Activated T-cell treated with anti-CD3 and anti-CD28 coated beads for 1 hour (primary cell): ENCODE data around the gene DSCAM.
"Not testable (repeated sequence)": the region's sequence is repeated elsewhere in the genome, so short reads cannot be mapped to it uniquely, and the experiment has no call there.

Experiments
- DNase-seq: peaks from one replicate; pipeline ENCODE4 v3.0.0-alpha.2; 2020; ENCODE audit warnings: low read depth

The DSCAM gene

GRCh38 chr21:40051801-40052200 lies 795.2 kb downstream of the DSCAM start:
- DNase-seq, result no peak

DNA sequence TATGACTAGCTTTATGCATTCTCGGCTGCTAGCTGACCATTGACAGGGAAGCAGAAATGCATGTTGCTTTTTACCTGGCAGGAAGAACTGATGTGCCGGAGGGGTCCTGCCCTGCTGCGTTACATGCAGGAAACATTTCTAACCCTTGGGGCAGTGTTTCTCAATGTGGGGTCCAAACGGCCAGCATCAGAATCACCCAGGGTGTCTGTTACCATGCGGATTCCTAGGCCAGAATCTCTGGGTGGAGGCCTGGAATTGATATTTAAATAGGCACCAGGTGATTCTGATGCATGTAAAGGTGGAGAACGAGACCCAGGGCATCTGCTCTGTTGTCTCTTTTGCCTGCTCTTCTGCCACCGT lies 797.0 kb downstream of the DSCAM start:
- no peak for DNase-seq

DNA sequence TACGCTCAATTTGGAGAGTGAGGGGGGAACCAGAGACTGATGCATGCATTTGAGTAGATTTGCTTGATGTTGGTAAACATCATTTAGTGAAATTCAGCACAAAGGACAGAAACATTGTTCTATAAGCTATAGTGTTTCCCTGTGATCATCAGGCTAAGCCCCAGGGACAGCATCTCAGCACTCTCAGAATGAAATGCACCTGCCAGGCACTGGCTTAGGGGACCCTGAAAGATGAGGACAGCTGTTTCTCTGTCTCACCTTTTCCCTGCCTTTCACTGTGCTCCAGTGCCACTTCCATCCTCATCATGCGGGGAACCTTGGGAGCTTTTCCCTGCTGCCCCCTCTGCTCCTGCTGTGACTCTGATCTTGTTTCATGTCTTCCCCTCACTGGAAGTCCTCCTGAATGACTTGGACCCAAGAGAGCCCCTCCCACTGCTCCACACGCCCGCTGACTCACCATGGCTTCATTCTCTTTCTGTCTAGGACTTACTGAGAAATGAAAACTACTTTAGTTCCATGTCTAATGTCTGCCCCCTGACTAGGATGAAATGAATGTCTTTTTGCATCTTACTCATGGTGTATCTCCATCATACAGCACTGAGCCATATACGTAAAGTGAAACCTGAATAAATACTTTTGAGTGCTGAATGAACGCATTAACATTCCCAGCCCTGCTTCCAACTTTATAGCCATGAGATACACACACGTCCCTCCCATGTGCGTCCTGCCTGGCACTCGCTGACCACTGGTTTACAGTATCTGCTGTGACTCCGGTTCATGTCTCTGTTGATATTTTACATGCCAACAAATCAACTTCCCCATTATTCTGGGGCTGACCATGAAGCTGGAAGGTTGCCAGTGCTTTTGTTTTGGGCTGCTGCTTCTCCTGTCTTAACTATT lies 797.7 kb downstream of the DSCAM start:
- no peak for DNase-seq

DNA sequence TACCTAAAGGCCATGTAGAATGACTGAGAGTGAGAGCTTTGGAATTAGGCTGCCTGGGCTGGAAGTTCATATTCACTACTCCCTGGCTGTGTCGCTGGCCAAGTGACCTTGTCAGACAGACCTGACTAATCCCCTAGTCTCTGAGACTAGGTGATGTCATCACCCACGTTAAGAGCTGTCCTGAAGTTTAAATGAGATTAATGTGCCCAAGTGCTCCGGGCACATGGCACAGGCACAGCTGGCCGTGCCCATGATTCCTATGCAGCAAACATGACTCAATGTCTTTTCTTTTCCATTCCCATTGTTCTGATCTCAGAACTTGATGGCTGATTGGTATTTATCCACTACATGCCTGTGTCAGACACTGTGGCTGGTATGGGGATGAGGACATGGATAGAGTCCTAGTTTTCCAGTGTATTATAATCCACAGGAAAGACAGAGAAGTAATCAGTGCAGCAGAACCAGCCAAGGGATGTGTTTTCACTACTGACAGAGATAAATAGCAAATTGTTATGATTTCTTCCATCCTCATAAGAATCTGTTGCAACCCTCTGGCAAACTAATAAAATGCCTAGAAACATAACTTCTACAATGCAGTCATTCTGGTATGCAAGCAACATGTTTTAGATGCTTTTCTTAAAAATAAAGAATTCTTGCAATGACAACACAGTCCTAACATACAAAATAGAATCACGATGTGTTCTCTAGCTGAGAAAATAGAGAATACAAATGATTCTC lies 798.8 kb downstream of the DSCAM start:
- no peak for DNase-seq

DNA sequence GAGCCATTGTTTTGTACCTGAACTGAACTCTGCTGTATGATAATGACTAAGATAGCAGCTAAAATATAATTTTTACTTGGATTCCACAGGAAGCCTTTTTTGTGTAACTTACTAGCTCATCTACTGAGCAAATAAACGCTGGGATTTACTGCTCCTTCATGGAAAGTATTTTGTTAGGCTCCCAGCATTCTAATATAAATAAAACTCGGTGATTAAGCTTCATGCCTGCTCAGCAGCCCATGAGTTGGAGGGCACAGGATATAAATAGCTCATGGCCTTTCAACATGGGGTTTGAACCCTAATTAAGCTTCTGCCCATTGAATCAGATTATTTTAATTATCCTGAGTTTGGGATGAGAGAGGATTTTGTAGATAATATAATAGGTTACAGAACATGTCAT lies 799.7 kb downstream of the DSCAM start:
- no peak for DNase-seq

DNA sequence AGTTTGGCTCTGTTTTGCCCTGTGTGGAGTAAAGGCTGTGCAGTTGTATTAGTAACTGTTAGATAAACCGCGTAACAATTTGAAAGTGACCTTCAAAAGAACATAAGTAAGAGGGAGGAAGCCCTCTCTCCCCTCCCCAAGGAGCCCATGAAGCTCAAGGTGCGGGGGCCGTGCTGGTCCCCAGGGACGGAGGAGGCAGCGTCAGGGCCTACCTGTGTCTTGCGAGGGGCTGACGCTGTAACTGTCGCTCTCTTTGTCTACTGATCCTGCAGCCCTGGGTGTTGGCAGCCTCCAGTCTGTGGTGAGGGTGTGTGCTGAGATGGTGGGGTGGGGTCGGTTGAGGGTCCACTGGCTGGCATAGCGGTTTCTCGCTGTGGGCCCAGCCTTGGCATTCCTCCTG lies 803.1 kb downstream of the DSCAM start:
- no peak for DNase-seq

DNA sequence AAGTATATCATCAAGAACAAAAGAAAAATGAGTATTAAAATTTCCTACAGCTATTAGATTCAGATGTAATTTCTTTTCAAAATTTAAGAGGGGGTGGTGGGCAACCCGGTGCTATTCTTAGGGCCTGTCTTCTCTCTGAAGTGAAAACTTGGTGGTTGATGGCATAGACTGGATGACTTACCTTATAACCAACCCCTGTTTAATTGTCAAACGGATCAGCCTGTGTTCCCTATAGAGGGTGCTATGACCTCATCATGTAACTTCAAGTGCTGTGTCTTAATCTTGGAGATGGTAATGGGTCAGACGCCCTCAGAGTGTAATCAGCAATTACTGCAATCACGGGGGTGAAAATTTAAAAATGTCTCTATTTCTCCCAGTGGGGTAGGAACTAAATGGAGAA lies 803.5 kb downstream of the DSCAM start:
- no peak for DNase-seq

- no peak for DNase-seq
Measured at GRCh38 chr21:40041446-40041845, 805.5 kb downstream of the DSCAM start.

DNA sequence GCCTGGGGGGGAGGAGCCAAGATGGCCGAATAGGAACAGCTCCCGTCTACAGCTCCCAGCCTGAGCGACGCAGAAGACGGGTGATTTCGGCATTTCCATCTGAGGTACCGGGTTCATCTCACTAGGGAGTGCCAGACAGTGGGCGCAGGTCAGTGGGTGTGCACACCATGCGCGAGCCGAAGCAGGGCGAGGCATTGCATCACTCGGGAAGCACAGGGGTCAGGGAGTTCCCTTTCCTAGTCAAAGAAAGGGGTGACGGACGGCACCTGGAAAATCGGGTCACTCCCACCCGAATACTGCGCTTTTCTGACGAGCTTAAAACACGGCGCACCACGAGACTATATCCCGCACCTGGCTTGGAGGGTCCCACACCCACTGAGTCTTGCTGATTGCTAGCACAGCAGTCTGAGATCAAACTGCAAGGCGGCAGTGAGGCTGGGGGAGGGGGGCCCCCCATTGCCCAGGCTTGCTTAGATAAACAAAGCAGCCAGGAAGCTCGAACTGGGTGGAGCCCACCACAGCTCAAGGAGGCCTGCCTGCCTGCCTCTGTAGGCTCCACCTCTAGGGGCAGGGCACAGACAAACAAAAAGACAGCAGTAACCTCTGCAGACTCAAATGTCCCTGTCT lies 813.7 kb downstream of the DSCAM start:
- not testable (repeated sequence) for DNase-seq

GRCh38 chr21:40029888-40030287 lies 817.1 kb downstream of the DSCAM start:
- no peak for DNase-seq

GRCh38 chr21:40028393-40028792 lies 818.6 kb downstream of the DSCAM start:
- DNase-seq, result not testable (repeated sequence)

GRCh38 chr21:40021558-40022351 lies 825.2 kb downstream of the DSCAM start:
- no peak for DNase-seq

DNA sequence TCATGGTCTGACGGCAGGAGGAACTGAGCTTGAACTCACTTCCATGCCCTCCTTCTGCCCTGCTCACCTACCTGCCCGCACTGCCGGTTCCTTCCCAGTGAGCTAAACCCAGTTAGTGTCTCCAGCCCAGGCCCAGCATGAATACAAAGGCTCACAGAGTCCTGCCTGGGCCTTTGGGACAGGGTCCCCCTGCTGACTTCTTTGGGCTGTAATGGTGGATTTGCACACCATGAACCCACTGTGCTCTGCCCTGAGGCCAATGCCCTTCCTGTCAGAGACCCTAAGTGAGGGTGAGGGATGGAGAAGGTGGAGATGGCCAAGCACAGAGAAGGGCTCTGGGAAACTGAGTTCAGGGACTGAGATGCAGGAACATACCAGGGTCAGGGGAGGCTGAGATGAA lies 826.3 kb downstream of the DSCAM start:
- DNase-seq, result no peak

DNA sequence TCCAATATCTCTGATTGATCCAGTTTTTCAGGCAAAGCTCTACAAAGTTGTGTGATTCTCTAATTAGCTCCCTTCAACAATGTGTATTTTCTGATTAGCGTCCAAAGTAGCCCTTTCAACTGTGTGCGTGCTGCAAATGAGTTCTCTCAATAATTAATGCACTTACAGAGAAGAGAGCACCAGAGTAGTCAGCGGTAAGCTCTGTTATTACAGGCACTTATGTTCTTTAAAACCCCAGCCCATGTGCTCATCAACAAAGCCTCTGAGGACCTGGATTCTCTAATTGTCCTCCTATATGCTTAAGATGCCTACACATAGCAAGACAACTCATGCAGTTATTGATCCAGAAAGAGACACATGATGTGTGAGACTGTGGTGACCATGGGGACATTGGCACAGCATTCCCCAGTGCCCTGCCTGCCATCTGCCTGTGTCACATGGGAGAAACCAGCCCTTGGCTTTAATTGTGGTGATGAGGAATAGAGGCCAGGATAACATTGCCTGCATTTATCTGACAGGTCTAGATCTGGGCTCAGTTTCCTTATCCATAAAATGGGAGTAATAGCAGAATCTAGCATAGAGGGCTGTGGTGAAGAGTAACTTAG lies 828.0 kb downstream of the DSCAM start:
- DNase-seq, result no peak

- no peak for DNase-seq
Measured at GRCh38 chr21:40016667-40017066, 830.3 kb downstream of the DSCAM start.

DNA sequence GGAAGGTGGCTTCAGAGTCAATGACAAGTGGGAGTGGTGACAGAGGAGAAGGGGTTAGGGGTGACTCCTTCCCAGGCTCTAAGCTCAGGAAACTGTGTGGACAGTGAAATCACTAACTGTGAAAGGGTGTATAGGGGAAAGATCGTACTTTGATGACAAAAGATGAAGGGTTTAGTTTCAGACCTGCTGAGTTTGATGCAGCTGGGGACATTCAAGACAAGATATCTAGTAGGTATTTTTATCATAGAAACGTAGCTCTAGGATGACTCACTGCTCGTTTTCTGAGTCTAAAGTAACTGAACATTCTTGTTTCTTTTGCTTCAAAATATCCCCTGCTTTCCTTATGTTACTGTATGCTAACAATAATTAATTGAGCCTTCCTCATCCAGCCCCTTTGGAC lies 830.7 kb downstream of the DSCAM start:
- no peak for DNase-seq

DNA sequence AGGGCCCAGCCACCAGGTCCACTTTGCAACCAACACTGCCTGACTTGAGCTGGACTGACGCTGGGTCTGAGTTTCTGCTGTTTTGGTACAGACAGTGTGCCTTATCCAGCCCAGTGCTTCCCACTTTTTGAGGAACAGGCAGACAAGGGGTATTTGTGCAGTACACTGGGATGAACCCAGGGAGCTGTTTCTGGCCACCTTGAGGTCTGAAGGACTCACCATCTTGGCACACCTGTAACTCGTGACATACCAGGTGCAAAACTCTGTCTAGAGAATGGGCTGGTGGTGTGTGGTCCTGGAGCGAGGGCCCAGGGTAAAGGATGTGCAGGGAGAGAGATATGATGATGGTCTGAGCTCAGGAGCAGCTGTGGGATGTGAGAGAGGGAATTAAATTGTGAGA lies 831.1 kb downstream of the DSCAM start:
- no peak for DNase-seq

DNA sequence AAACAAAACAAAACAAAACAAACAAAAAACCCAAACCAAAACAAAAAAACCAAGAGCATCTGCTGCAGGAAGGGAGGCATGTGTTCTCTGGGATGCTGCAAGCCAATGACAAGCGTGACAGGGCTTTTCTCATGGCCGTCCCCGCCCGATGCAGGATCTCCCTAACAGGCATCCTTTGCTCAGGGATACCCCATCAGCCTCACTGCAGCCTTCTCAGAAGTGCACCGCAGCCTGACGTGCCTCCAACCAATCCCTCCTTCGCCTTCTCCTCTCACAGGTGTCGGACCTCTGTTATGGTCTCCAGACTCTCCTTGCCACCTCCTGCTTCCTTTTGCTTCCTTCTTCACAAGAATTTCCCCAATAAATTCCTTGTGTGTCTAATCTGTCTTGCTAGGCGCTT lies 832.6 kb downstream of the DSCAM start:
- no peak for DNase-seq

DNA sequence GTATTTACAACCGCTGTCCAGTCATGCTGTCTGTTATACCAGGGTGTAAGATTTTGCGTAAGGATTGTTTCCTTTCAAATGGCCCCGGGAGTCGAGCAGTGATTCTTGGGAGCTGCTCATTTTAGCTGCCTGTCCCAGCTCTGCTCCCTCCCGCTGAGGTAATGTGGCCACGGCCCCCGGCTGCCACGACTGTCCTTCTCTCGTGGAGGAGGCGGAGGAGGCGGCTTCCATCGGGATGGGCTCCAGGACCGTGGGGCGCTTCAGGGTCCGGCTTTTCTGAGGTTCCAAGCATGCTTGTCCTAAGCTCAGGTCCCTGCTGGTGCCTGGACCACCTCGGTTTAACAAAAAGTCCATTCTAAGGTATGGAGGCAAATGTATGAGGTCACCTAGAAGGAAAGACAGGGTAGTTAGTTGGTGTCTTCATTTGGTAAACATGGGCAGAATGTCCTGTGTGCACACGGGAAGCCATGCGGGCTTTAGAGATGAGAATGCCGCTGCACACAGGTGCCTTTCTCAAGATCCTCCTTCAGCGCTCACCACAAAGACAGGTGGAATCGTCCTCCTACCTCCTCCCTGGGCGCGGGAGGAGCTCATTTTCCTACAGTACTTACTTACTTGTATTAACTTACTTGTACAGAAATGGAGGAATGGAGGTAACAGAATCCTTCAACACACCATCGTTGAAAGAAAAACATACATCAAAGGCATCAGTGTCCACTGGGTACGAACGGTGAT lies 833.8 kb downstream of the DSCAM start:
- DNase-seq, result no peak

DNA sequence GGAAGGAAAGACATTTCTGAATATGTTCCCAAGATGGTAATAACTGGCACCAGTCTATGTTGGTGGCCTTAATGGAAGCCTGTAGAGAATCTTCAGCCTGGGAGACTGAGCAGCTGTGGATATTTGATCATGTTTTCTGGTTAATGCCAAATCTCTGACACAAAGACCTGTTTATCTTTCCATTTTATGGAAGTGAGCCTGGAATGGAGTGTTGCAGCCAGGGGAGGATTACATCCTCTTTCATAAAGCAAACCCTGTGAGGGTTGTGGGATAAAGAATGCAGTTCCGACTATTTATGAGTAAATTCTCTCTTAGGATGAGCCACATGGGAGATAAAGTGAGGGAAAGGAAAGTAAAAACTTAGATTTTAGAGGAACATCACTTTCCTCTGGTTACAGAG lies 835.6 kb downstream of the DSCAM start:
- DNase-seq, result no peak

DNA sequence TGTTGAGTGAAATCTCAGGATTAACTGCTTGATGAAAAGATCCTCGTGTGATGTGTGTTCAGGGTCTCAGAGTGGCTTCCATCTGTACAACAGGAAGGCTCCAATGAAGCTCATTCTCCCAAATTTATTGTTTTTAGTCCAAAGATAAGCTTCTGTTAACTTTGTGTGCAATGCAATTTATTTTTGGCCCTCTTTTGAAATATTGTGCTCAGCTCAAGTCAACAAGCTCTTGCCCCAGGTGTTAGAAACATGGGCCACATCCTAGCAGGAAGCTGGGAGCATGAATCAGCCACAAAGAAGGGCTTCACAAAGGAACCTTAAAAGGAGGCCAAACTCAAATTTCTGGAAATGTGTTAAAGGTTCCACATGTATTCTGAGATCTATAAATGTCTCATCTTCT lies 844.0 kb downstream of the DSCAM start:
- DNase-seq, result no peak
